ENCODE results near the gene PKP1. TPM values are rescaled to one million over a fixed set of nuclear protein-coding genes. Genes with fewer than 3 reads are reported as not detected.

PKP1 gene
- total RNA-seq, 3 donors from 2014 or later: 0.96 to 22.5 (median 12.1) TPM

Other genes starting within 250 kb of the PKP1 start
- not detected for gene CACNA1S, start 171.1 kb upstream of the PKP1 start, total RNA-seq
- not detected for gene ASCL5, start 156.3 kb upstream of the PKP1 start, total RNA-seq
- gene TMEM9, start 129.0 kb upstream of the PKP1 start, total RNA-seq: 100 to 1,000 TPM in 1 of 3 donors, 10 to 100 TPM in 2; 48.3 to 104 (median 99.8) TPM
- 1 to 10 TPM in 1 of 3 donors, under 1 TPM in 2; 0.33 to 1.3 (median 0.59) TPM for gene IGFN1, start 92.7 kb upstream of the PKP1 start, total RNA-seq
- 1 to 10 TPM in 2 of 3 donors, not detected in 1; 1.3 to 2.6 TPM for gene TNNT2, start 94.2 kb downstream of the PKP1 start, total RNA-seq
- gene LAD1, start 115.8 kb downstream of the PKP1 start, total RNA-seq: 10 to 100 TPM in 2 of 3 donors, not detected in 1; 13.1 to 18.0 TPM
- under 1 TPM in 2 of 3 donors, not detected in 1; 0.15 to 0.66 TPM for gene TNNI1, start 138.2 kb downstream of the PKP1 start, total RNA-seq
- gene PHLDA3, start 185.7 kb downstream of the PKP1 start, total RNA-seq: 100 to 1,000 TPM in 1 of 3 donors, 10 to 100 TPM in 2; 65.7 to 116 (median 92.7) TPM
- gene CSRP1, start 223.6 kb downstream of the PKP1 start, total RNA-seq: 1,000 to 10,000 TPM in 1 of 3 donors, 100 to 1,000 TPM in 2; 186 to 1,491 (median 767) TPM